Upper lobe of right lung (tissue), 1 donor: ENCODE data around the gene HIPK3. TPM values are rescaled to one million over a fixed set of nuclear protein-coding genes. Genes with fewer than 3 reads are reported as not detected.

Source experiments
- ATAC-seq: fragments of 200-7000 bp; cut with Tn5 transposase; one replicate; pipeline ENCODE4 v1.9.1; 2020; ENCODE audit warnings: mild to moderate bottlenecking, moderate library complexity
- DNase-seq: peaks from one replicate; pipeline ENCODE4 v3.0.0-alpha.2; 2020
- H3K27ac ChIP-seq: fragments of 200-600 bp; one replicate; pipeline ENCODE4 v1.8.0; 2022
- H3K27me3 ChIP-seq: fragments of 200-600 bp; one replicate; pipeline ENCODE4 v1.8.0; 2022; ENCODE audit warnings: mild to moderate bottlenecking
- H3K36me3 ChIP-seq: fragments of 200-600 bp; one replicate; pipeline ENCODE4 v1.8.0; 2022
- H3K4me1 ChIP-seq: fragments of 200-600 bp; one replicate; pipeline ENCODE4 v1.8.0; 2022
- H3K4me3 ChIP-seq: fragments of 200-600 bp; one replicate; pipeline ENCODE4 v1.8.0; 2022; ENCODE audit warnings: mild to moderate bottlenecking
- H3K9me3 ChIP-seq: fragments of 200-600 bp; one replicate; pipeline ENCODE4 v1.8.0; 2022
- CTCF ChIP-seq: fragments of 200-600 bp; IDR thresholded peaks from one replicate; pipeline ENCODE4 v1.8.0; 2022; ENCODE audit warnings: antibody characterized with exemption
- intact Hi-C: fragments of 100-400 bp; cut with DNase I; formaldehyde crosslinking; loops from one replicate; pipeline ENCODE4 v1.11.0; 2022
- total RNA-seq: library from RNA; stranded (reverse); fragmentation: NEBNext Ultra II Directional; extraction: Animal tissue kit (Norgen Biotek cat#: 25700); gene quantifications from one replicate; pipeline ENCODE4 v1.2.1, GENCODE V29; 2021
- donor health status: DM: no; HTN: yes; CAD: no; lungs with severe emphysema.

Gene HIPK3
- total RNA-seq, 1 donor from 2014 or later = 146 TPM

GRCh38 chr11:33320814-33321330 is 63.7 kb downstream of the HIPK3 start:
- H3K36me3 ChIP-seq = no peaks in the 10 kb centered on the region
- H3K4me1 ChIP-seq = peaks cover 47% of the 10 kb centered on the region
- H3K27me3 ChIP-seq = no peaks in the 10 kb centered on the region
- H3K9me3 ChIP-seq = no peaks in the 10 kb centered on the region
- peak overlapping the region; percentile 38 for H3K27ac ChIP-seq
- ATAC-seq (peak; percentile 87), DNase-seq (no peak)
- intact Hi-C loops = no loop called here
- no peak for TF ChIP-seq CTCF
- H3K4me3 ChIP-seq = no peak overlapping the region

GRCh38 chr11:33321422-33321821 is 64.2 kb downstream of the HIPK3 start:
- Histone ChIP-seq H3K4me1 (peaks cover 50% of the 10 kb centered on the region), H3K9me3 (no peaks in the 10 kb centered on the region), H3K27ac (no peak overlapping the region), H3K27me3 (no peaks in the 10 kb centered on the region), H3K4me3 (no peak overlapping the region), H3K36me3 (no peaks in the 10 kb centered on the region)
- DNase-seq (no peak), ATAC-seq (no peak)
- intact Hi-C loops = no loop called here
- no peak for TF ChIP-seq CTCF

- Histone ChIP-seq H3K36me3 (no peaks in the 10 kb centered on the region), H3K4me1 (peaks cover 61% of the 10 kb centered on the region), H3K9me3 (no peaks in the 10 kb centered on the region), H3K27me3 (no peaks in the 10 kb centered on the region), H3K27ac (no peak overlapping the region), H3K4me3 (no peak overlapping the region)
- intact Hi-C loops = no loop called here
- DNase-seq (no peak), ATAC-seq (no peak)
- no peak for TF ChIP-seq CTCF
Measured at GRCh38 chr11:33323421-33323820, 66.2 kb downstream of the HIPK3 start.

- intact Hi-C loops = no loop called here
- no peaks in the 10 kb centered on the region for H3K27me3 ChIP-seq
- no peaks in the 10 kb centered on the region for H3K9me3 ChIP-seq
- no peak overlapping the region for H3K27ac ChIP-seq
- ATAC-seq (peak; percentile 39), DNase-seq (no peak)
- H3K36me3 ChIP-seq = no peaks in the 10 kb centered on the region
- H3K4me3 ChIP-seq = no peak overlapping the region
- H3K4me1 ChIP-seq = peaks cover 61% of the 10 kb centered on the region
- TF ChIP-seq CTCF = no peak
Measured at GRCh38 chr11:33324302-33324985, 67.3 kb downstream of the HIPK3 start.

- DNase-seq = no peak
- H3K9me3 ChIP-seq = no peaks in the 10 kb centered on the region
- no peaks in the 10 kb centered on the region for H3K27me3 ChIP-seq
- no peak for TF ChIP-seq CTCF
- intact Hi-C loops = no loop called here
- no peak overlapping the region for H3K27ac ChIP-seq
- H3K4me1 ChIP-seq = peaks cover 51% of the 10 kb centered on the region
- no peak overlapping the region for H3K4me3 ChIP-seq
- no peak for ATAC-seq
- no peaks in the 10 kb centered on the region for H3K36me3 ChIP-seq
Measured at GRCh38 chr11:33325451-33325850, 68.3 kb downstream of the HIPK3 start.
